Caco-2 (cell line): ENCODE measurements around the gene FHIT. TPM values are rescaled to one million over a fixed set of nuclear protein-coding genes. Genes with fewer than 3 reads are reported as not detected.

Experiments
- BruUV-seq: library from RNA; stranded (reverse); fragments of 400-500 nt; replicated peaks from 2 replicates; lab custom pipeline; 2021; lab: Mats Ljungman, UMichigan
- CTCF ChIA-PET: fragments of 300-600 bp; sonication (Branson Sonifier 250); formaldehyde crosslinking; loops from one replicate; lab custom pipeline; 2022; ENCODE audit warnings: antibody characterized with exemption; lab: Charles Lee
- POLR2A ChIA-PET: fragments of 300-600 bp; sonication (Branson Sonifier 250); formaldehyde crosslinking; loops from one replicate; lab custom pipeline; 2022; ENCODE audit warnings: antibody characterized with exemption; lab: Charles Lee
- DNase-seq, 2 experiments: peaks; one replicate each; pipeline versions ENCODE4 v3.0.0 to v3.0.0-alpha.2; 2020 to 2022
- H3K27me3 ChIP-seq: replicated peaks from 2 replicates; pipeline ENCODE4 v1.6.0; 2011; ENCODE audit warnings: low read length; ENCODE audit not compliant: control insufficient read depth, insufficient read depth
- H3K36me3 ChIP-seq: 2 replicates; pipeline ENCODE4 v1.5.1; 2011; ENCODE audit warnings: low read length; ENCODE audit not compliant: control insufficient read depth, insufficient read depth
- H3K4me1 ChIP-seq: fragments of 250-450 bp; sonication (Bioruptor Pico); 2 replicates; pipeline ENCODE4 v1.5.1; 2020; ENCODE audit warnings: mild to moderate bottlenecking
- H3K4me3 ChIP-seq: 2 replicates; pipeline ENCODE4 v1.5.1; 2011; ENCODE audit warnings: low read depth, mild to moderate bottlenecking, control low read depth, low read length
- H3K9me3 ChIP-seq: fragments of 250-450 bp; sonication (Bioruptor Pico); 2 replicates; pipeline ENCODE4 v1.5.1; 2020; ENCODE audit warnings: mild to moderate bottlenecking, moderate library complexity
- H3K27ac Mint-ChIP-seq: one replicate; pipeline ENCODE4 v1.8.0; 2022; ENCODE audit warnings: mixed read lengths; ENCODE audit not compliant: unreplicated experiment
- H3K27me3 Mint-ChIP-seq: one replicate; pipeline ENCODE4 v1.8.0; 2022; ENCODE audit warnings: mixed read lengths; ENCODE audit not compliant: insufficient read depth, unreplicated experiment
- H3K36me3 Mint-ChIP-seq: one replicate; pipeline ENCODE4 v1.8.0; 2022; ENCODE audit warnings: mild to moderate bottlenecking, mixed read lengths; ENCODE audit not compliant: insufficient read depth, unreplicated experiment
- H3K4me1 Mint-ChIP-seq: one replicate; pipeline ENCODE4 v1.8.0; 2022; ENCODE audit warnings: low read depth, mixed read lengths; ENCODE audit not compliant: unreplicated experiment
- H3K4me3 Mint-ChIP-seq: one replicate; pipeline ENCODE4 v1.8.0; 2022; ENCODE audit warnings: mild to moderate bottlenecking, moderate library complexity, mixed read lengths; ENCODE audit not compliant: unreplicated experiment
- H3K9me3 Mint-ChIP-seq: one replicate; pipeline ENCODE4 v1.8.0; 2022; ENCODE audit warnings: mixed read lengths; ENCODE audit not compliant: unreplicated experiment
- CTCF ChIP-seq, 2 experiments: fragments of 200-600 bp in 1 of 2; IDR thresholded peaks; 1 replicate in 1 of 2; 2 replicates in 1 of 2; pipeline versions ENCODE4 v1.5.1 to v1.8.0; 2011 to 2022; ENCODE audit warnings: antibody characterized with exemption in 1 of 2, control low read depth in 1 of 2, inconsistent platforms in 1 of 2, low read depth in 1 of 2, low read length in 1 of 2, mild to moderate bottlenecking in 1 of 2, moderate library complexity in 1 of 2; ENCODE audit not compliant: insufficient read depth in 1 of 2, severe bottlenecking in 1 of 2, unreplicated experiment in 1 of 2
- intact Hi-C: fragments of 100-400 bp; cut with micrococcal nuclease; formaldehyde crosslinking; loops from one replicate; pipeline ENCODE4 v1.10.0; 2022; ENCODE audit not compliant: unreplicated experiment
- total RNA-seq: library from RNA; stranded (reverse); gene quantifications from 2 replicates; pipeline ENCODE4 v1.2.3, GENCODE V29; 2022

FHIT gene
- total RNA-seq, 1 experiment from 2014 or later, result 8.3 TPM

- TF ChIP-seq CTCF (IDR thresholded peaks at IDR 0.05; ENCODE audit: insufficient read depth in 1 of 2, low read depth in 1 of 2, low read length in 1 of 2, severe bottlenecking in 1 of 2, unreplicated experiment in 1 of 2), result no peak
These were observed 607.4 kb downstream of the FHIT start for GRCh38 chr3:60643831-60644230.

GRCh38 chr3:60641354-60641753 lies 609.9 kb downstream of the FHIT start:
- Mint-ChIP-seq H3K27me3 (no peaks in the 10 kb centered on the region), H3K4me3 (no peak overlapping the region), H3K36me3 (no peaks in the 10 kb centered on the region), H3K27ac (no peak overlapping the region), H3K4me1 (peaks cover 7% of the 10 kb centered on the region), H3K9me3 (peaks cover 22% of the 10 kb centered on the region)
- BruUV-seq, result no TSS peak
- Histone ChIP-seq H3K36me3 (no peaks in the 10 kb centered on the region), H3K4me3 (no peak overlapping the region), H3K4me1 (peaks cover 41% of the 10 kb centered on the region), H3K27me3 (no peaks in the 10 kb centered on the region), H3K9me3 (peaks cover 9% of the 10 kb centered on the region; the same call in 1 of the 2 replicates)
- TF ChIP-seq CTCF (IDR thresholded peaks at IDR 0.05; ENCODE audit: insufficient read depth in 1 of 2, low read depth in 1 of 2, low read length in 1 of 2, severe bottlenecking in 1 of 2, unreplicated experiment in 1 of 2), result no peak
- ChIA-PET POLR2A (no interaction called here), CTCF (no interaction called here)
- peak; percentile 12 to 38 for DNase-seq
- intact Hi-C loops, result no loop called here

More at GRCh38 chr3:60643831-60644230, 607.4 kb downstream of the FHIT start:
- no peak overlapping the region for H3K4me3 Mint-ChIP-seq
- Histone ChIP-seq H3K4me1 (peaks cover 28% of the 10 kb centered on the region), H3K9me3 (peaks cover 9% of the 10 kb centered on the region; the same call in 1 of the 2 replicates), H3K36me3 (no peaks in the 10 kb centered on the region), H3K27me3 (no peaks in the 10 kb centered on the region), H3K4me3 (no peak overlapping the region)
- H3K9me3 Mint-ChIP-seq, result peaks cover 21% of the 10 kb centered on the region
- POLR2A ChIA-PET, result no interaction called here
- intact Hi-C loops, result no loop called here
- CTCF ChIA-PET, result no interaction called here
- no peaks in the 10 kb centered on the region for H3K27me3 Mint-ChIP-seq
- H3K27ac Mint-ChIP-seq, result no peak overlapping the region
- no peak for DNase-seq
- no peaks in the 10 kb centered on the region for H3K36me3 Mint-ChIP-seq
- peaks cover 9% of the 10 kb centered on the region for H3K4me1 Mint-ChIP-seq
- BruUV-seq, result no TSS peak

- Mint-ChIP-seq H3K27ac (no peak overlapping the region), H3K9me3 (peaks cover 12% of the 10 kb centered on the region), H3K27me3 (no peaks in the 10 kb centered on the region), H3K36me3 (no peaks in the 10 kb centered on the region), H3K4me3 (no peak overlapping the region), H3K4me1 (peaks cover 19% of the 10 kb centered on the region)
- Histone ChIP-seq H3K27me3 (no peaks in the 10 kb centered on the region), H3K9me3 (peaks cover 9% of the 10 kb centered on the region; the same call in 1 of the 2 replicates), H3K4me3 (no peak overlapping the region), H3K4me1 (peaks cover 57% of the 10 kb centered on the region), H3K36me3 (no peaks in the 10 kb centered on the region)
- ChIA-PET POLR2A (no interaction called here), CTCF (no interaction called here)
- BruUV-seq, result no TSS peak
- intact Hi-C loops, result no loop called here
- peak; percentile 11 to 44 for DNase-seq
- TF ChIP-seq CTCF (IDR thresholded peaks at IDR 0.05; ENCODE audit: insufficient read depth in 1 of 2, low read depth in 1 of 2, low read length in 1 of 2, severe bottlenecking in 1 of 2, unreplicated experiment in 1 of 2), result no peak
These were observed 614.4 kb downstream of the FHIT start for GRCh38 chr3:60636846-60637245.
